A549 treated with CpdA at 1 μM for 4 hours (cell line): ENCODE measurements around the gene SYDE2. TPM values are rescaled to one million over a fixed set of nuclear protein-coding genes. Genes with fewer than 3 reads are reported as not detected.

Experiments used
- total RNA-seq: library from RNA; stranded (reverse); fragments of 200-300 nt; extraction: Qiagen RNA extraction; gene quantifications from 5 replicates; pipeline ENCODE4 v1.2.3, GENCODE V29; 2022; ENCODE audit warnings: low read depth

Gene SYDE2
- 0.72 to 1.0 TPM (median 0.77 TPM) in 5 replicates for total RNA-seq

GRCh38 chr1:85200463-85201339 is at the start of gene SYDE2:
TSS of gene SYDE2 (minus strand) at chr1:85201016. CDS start at chr1:85200996, 20 bp downstream.

Other genes with a start within 250 kb of the SYDE2 start
- 1.7 to 3.2 TPM (median 2.2 TPM) in 5 replicates for gene MCOLN2, start 203.9 kb downstream of the SYDE2 start, total RNA-seq
- 3.3 to 4.2 TPM (median 3.6 TPM) in 5 replicates for gene MCOLN3, start 152.5 kb downstream of the SYDE2 start, total RNA-seq
- gene C1orf52, start 58.6 kb upstream of the SYDE2 start, total RNA-seq = 18.2 to 24.3 TPM (median 20.6 TPM) in 5 replicates
- gene BCL10, start 75.6 kb upstream of the SYDE2 start, total RNA-seq = 14.1 to 20.8 TPM (median 16.6 TPM) in 5 replicates